ENCODE measurements around the gene FABP1.

The FABP1 gene

DNA sequence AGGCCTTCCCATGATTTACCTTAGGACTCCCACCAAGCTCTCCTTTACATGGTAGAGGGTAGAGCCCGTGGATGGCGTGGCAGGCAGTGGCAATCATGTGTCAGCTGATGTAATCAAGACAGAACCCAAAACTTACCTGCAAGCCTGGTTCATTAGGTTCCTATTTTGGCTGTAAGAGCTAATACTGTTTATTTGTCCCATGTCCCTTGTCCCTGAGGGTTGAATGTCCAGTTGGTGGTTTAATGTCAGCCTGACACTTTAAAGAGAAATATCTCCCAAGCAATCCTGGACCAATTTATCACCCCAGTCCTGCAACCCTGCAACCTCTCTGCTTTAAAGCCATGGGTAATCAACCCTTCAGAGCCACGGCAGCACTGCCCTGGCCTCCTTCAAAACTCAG, 6.0 kb upstream of the FABP1 start:
- no peak for DNase-seq

DNA sequence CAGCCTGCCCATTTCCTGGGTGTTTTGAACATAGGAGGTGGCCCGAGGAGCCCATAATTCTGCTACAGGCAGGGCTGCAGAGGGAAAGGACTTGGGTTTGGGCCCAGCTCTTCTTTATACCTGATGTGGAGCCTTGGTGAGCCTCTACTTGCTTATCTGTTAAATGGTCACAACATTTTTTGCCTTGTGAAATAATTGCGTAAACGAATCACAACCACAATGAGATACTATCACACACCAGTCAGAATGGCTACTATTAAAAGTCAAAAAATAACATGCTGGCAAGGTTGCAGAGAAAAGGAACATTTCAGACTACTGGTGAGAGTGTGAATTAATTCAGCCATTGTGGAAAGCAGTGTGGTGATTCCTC, 4.1 kb upstream of the FABP1 start:
- DNase-seq, result no peak

DNA sequence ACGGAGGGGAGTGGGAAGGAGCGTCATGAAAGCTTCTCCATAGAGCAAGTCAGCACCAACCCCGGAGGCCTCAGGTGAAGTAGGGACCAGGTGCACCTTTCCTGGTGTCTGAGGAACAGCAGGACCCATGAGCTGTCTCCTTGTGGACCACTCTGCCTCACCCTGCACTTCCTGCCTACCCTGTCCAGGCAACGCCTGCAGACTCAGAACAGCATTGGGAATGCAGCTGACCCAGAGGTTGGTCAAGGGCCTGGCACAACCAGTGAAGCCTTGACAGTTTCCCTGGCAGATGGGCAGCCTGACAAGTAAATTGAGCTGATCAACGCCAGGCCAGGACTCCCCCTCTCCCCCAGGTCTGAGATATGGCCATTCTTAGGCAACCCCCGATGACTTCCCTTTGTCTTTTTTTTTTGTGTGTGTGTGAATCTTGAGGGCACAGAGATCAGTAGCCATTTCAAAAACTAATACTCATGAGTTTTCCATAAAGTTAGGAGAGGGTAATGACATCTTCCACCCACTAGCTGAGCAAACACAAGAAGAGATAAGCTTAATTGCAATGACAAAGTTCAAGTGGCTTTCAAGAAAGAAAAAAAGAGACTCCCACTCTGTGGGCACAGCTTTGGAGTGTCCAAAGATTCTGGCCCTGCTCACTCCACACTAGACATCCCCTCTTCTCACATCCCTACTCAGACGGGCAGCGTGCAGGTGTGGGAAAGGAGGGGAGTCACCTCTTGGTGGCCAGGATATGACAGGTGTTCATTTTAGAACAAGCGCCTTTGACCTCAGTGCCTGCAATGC, 3.5 kb upstream of the FABP1 start:
- no peak for DNase-seq

DNA sequence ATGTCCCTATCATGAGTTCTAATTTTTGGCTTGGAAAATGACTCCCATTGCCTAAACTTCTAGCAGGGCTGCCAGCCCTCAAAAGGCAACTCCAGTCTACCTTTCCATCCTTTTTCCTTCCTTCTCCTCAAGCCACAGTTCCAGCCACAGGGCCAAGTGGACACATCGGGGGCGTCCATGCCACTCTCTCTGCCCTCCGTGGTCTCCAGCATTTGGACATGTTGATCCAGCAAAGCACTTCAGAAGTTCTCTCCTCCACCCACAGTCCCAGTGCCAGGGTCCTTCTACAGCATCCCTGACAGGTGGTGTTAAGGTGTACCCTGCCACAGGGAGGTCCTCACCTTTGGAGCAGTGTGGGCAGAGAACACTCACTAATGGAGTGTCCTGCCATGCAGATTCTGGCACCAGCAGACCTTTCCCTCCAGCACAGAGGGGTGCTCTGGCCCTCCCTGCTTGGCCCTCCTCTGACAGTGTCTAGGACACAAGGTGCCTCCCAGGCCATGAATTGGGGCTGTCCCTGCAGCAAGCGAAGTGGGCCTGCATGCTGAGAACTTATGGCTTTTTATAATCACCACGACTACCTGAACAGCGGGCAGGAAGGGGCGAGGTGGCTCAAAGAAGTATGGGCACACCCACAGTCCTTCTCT, 1.6 kb upstream of the FABP1 start:
- DNase-seq, result no peak

DNA sequence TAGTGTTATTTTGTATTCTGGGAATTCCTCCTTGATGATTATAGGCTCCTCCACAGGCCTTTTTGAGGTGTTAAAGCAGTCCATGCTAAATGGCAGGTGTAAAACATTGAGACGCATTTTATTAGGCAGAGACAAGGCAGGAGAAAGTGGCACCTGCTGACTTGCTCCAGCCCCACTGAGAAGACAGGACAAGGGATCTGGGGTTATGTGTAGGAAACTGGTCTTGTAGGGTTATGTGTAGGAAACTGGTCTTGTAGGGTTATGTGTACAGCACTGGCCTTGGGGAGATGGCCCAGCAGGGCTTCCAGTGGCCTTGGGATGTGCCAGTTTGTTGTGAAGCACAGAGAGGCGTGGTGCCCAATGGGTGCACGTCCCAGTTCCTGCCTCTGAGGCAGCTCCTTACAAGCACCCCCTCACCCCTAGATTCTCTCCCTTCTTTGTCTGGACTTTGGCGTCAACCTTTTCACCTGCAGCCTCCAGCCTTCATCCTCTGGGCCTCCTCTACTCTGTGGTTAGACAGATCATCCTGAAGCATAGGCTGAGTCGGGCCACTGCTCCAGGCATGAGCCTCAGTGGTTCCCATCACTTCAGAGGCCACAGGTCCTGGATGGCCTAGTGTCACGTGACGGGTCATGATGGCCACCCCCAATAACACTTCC, 921 bp upstream of the FABP1 start:
- no peak for DNase-seq

DNA sequence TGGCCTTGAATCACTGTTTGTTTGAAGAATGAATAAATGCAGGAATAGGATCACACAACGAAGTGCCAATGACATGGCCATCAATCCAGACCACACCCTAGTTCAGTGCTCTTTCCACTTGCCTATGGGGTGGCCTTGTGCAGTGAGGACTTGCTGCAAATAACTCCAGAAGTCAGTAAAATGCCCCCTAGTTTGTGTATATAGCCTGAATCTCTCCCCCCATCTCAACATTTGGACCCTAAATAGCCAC, 299 bp downstream of the FABP1 start:
- DNase-seq, result no peak

DNA sequence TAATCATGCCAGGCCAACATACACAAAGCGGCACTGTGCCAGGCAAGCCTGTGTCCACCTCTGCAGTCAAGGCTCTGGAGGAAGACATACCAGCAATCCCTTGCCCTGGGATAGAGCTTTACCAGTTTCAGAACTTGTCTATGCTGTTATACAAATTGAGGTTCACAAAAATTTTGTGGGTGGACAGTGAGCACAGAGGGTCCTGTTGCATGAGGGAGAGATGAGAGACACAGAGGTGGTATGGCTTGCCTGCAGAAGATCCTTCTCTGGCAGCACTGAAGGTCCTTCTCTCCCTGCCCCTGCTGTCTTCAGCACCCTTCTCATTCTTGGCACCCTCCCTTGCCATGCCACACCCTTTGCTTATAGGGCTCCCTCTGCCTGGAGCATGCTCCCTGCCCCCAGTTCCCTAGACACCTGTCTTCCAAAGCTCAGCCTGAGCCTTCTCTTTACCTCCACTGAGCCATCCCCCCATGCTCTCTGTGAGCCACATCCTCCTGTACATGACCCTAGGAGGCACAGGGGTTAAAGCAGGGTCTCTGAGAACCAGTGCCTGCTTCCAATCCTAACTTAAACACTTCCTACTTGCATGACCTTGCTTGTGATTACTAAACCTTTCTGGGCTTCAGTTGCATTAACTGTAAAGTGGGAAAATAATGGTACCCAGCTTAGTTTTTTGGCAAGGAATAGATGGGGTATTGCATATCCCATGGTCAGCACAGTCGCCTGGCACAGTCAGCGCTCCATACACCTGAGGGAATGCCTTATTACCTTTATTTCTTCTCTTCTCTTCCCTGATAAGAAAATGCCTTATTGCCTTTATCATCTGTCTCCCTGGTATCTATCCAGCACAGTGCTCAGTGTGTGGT, 857 bp downstream of the FABP1 start:
- DNase-seq, result no peak

DNA sequence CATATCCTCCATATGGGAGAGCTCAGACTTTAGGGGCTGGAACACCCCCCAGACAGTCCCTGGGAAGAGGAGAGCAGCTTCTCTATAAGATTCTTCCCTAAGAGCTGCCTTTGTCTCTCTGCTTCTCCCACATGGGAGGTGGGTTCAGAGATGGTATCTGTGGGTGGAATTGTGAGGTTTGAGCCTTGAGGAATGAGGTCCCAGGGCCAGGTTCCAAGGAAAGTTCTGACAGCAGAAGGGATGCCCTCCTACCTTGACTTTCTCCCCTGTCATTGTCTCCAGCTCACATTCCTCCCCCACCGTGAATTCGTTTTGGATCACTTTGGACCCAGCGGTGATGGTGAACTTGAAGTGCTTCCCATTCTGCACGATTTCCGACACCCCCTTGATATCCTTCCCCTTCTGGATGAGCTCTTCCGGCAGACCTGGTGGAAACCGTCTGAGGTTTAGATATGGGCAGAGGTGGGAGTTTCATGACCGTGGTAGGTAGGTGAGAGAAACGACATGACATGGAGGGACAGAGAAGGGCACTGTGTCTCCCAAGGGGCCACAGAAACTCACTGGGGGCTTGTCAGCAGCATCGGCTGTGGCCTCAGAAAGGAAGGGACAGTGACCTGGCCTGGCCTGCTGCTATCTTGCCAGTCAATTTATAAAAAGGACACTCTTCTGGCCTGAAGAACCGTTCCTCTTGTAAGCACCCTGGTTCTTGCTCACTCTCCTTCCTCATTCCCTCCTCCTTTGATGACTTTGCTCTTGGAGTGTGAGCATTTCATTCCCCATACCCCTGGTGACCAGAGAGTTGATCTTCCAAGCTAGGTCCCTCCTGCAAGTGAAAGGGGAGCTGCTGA, 1.7 kb downstream of the FABP1 start:
- DNase-seq, result no peak

DNA sequence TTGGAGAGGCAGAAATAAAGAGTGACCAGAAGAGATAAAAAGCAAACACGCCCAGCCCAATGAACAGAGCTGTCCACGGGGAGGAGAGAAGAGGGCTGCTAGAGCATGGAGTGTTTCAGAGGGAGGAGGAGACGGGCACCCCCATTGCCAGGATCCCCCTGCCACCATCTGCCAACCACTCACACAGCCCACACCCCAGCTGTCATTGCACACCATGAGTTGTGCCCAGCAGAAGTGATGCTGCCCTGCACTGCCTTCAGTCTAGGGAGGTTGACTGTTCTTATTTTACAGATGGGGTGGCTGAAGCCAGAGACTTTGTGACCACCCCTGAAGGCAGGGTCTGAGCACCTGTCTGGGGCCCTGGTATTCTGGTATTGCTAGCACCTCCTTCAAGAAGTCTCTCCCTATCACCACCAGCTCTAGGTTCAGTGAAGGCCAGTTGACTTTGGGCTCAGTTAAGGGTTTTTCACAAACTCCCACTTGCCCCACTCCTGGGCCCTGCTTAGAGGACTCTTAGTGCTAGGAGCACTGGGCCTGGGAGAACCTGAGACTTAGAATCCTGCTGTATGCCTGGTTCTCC, 2.4 kb downstream of the FABP1 start:
- DNase-seq, result no peak

DNA sequence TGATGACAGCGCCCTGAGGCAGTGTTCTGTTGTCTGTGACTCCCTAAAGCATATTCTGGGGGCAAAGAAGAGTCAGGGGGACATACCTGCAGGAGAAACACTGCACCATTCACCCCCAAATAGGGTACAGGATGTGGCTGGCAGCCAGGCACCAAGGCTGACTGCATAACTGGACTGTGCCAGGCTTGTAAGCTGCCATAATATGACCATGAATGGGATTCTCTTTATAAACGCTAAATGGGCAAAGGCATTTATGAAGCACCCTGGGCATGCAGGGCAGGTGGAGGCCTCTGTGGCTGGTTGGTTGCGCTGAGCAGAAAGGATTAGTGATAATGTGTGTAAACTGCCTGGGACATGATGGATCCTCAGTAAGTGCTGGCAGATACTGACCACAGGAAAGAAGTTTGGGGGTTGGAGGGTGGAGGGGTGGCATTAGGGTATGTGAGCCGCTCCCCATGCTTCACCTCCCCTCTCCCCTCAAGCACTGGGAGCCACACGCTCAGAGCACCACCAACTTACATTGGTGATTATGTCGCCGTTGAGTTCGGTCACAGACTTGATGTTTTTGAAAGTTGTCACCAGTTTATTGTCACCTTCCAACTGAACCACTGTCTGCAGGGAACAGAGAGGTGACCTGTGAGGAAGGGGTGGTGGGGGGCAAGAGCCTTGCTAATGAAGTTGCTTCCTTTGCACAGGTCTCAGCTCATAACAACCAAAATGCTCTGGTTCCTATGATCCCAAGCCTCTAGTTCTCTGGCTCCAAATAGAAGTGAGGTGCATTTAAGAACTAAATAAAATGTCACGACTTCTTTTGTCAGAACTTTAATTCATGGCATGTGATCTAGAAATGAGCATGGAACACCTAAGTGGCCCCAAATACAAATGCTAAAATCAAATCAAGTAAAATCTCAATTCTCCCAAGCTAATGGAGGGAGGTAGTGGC, 3.6 kb downstream of the FABP1 start:
- DNase-seq, result no peak

DNA sequence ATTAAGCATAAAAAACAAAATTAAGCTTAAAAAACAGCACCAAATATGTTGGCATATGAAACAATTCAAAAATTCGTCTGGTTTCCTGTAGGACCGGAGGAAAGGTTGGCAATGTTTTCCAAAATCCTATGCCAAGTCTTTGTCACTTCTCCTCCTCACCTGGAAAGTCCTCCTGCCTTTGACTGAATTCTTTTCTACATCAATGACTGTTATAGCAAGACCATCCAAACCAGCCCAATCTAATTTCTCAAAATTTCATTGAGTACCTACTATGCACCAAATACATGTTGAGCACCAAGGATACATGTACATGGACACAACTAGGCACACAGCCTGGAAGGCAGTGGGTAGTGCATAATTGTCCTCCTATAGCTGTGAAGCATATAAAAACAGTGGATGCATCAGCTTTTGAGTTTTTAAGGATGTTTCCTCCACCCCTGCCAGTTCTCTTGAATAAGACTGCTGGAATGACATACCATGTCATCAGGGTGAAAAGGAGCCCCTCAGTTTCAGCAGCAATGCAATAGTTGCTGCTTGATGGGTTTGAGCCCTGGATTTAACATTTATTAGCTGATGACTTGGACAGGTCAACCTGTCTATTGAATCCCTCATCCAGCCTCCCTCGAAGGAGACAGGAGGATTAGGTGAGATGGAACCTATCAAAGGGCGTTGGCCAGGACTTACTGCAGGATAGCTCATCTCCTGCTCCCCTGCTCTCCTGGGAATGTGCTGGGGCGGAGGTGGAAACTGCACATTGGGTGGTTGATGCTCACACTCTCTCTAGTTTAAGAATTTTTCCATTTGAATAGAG, 4.5 kb downstream of the FABP1 start:
- no peak for DNase-seq

DNA sequence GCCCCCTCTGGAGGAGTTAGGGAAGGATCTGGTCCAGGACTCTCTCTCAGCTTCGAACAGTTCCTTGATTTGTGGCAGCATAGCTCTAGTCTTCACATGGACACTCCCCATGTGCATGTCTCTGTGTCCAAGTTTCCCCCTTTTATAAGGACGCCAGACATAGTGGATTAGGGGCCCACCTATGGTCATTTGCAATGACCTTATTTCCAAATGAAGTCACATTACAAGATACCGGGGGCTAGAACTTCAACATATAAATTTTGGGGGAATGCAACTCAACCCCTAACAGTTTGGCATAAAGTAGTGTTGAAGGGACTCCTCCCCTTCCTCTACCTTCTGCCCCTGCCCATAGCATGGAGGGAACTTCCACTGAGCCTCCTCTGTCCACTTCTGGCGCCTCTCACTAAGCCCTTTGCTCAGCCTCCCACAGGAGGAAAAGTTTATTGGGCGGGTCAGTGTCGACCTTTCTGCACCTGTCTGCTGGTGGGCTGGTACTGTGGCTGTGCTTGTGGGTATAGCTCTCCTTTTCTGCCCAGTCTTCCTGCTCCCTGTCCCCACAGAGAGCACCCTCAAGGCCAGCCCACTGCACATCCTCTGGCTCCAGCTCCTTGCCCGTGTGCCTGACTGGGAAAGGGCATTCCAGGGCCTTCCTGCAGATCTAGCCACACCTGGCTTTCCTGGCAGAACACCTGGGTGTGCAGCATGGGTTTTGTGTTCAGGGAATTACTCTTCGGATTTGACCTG, 5.5 kb downstream of the FABP1 start:
- no peak for DNase-seq

DNA sequence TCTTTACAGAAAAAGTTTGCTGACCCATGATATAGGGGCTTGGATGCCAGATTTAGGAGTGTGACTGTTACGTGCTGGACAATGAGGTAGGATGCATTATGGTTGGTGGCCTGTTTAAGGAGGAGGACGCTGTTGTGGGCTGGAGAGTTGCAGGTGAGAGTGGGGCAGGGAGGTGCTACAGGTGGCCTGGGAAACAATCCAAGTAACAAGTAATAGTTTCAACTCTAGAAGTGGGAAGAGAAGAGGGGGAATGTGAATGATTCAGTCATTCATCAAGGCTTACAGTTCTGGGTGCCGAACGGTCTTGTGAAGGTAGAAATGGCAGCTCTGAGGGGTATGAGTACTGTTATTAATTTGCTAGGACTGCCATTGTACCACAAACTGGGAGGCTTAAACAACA, 6.2 kb downstream of the FABP1 start:
- no peak for DNase-seq

DNA sequence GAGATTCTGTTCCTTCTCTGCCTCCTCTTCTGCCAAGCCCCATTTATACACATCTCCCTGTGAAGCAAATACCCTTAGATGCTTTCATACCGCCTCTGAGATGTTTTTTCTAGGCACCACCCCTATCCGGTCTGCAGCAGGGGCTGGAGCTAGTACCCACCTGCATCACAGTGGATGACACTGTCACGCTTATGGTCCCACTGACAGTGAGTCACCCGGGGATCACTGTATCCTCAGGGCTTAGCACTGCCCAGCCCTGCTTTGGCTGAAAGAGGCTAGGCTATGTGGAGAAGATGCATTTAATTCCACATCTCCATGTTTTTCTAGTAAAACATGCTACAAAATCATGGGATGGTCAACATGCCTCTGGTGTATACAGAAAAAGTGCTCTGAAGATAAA, 9.9 kb downstream of the FABP1 start:
- no peak for DNase-seq

DNA sequence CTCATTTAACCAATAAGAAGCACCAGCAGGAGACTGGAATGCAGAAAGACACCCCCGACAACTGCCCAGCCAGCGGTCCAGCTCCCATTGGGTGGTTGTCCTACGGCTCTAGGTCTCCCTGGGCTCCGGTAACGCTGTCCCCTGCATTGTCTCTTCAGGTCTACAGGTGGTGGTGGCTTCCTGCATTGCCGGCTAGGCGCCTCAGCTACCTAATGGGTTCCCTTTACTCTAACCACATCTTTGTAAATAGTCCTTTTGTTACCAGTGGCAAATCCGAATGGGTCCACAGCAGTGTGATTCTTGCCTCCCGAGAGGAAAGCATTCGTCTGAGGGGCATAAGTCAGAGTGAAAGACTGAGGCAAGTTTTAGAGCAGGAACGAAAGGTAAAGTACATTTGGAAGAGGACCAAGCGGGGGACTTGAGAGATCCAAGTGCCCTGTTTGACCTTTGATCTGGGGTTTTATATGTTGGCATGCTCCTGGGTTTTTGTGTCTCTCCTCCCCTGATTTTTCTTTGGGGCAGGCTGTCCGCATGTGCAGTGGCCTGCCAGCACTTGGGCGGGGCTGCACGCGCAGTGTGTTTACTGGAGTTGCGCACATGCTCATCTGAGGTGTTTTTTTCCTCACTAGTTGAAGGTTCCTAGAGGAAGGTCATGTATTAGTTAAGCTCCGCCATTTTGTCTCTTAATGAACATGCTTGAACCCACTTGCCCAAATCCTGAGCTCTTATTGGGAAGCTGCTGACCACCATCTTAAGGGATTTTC, 11.0 kb downstream of the FABP1 start:
- no peak for DNase-seq

DNA sequence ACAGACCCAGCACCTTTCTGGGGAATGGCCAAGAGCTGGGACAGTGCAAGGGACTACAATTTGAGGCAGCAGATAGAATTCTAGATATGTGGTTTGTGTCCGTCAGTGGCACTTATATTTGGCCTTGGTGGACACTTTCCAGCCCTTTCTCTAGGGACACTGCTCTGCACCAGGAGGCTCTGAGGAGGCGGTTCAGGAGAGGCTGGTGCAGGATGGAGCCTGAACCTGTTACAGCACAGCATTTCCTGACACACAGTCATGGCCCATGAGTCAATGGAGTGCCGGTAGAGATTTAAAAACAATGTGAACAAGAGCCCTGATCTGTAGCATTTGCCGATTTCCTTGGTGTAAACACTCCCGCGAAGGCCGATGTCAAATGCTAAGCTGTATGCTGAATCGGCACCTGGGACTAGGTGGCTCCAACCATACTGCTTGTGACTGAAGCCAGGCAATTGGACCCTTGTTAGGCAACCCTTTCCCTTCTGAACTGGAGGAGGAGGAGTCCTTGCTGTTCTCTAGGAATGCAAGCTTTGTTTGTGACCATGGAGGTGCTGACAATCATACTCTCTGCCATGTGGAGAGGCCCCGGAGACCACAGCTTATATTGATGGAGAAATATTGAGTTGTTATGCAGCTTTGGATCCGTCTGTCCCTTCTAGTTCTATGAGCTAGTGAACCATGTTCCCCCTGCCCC, 11.9 kb downstream of the FABP1 start:
- DNase-seq, result no peak

DNA sequence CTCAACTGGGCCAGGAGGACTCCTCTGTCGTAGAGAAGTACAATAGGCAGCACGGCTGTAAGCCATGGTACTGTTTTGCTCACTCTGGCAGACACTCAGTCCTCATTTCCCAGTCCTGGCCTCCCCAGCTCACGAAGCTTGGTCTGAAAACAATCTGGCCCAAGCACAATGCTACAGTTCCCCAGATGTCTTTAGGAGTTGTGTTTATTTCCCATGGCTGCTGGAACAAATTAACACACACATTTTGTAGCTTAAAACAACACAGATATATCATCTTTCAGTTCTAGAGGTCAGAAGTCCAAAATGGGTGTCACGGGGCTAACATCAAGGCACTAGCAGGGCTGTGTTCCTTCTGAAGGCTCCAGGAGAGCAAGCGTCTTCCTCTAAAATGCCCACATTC, 13.0 kb downstream of the FABP1 start:
- DNase-seq, result no peak

DNA sequence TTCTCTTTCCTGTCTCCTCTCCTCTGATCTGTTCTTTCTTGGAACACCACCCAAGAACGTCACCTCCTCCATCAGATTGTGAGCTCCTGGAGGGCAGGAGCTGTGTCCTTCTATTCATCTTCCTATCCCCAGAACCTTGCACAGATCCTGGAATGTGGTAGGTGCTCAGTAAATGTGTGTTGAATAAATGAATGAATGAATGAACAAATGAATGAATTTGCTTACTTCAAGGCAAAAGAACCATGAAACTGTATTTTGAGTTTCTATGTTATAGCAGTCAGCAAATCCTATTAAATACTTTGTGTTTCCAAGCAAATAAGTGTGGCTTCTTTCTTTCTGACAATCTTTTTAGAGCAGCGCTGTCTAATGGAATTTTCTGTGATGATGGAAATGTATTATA, 14.8 kb downstream of the FABP1 start:
- DNase-seq, result no peak
